ENCODE data around the gene THSD7B.
"Not testable (repeated sequence)": the region's sequence is repeated elsewhere in the genome, so short reads cannot be mapped to it uniquely, and the experiment has no call there.

THSD7B gene

DNA sequence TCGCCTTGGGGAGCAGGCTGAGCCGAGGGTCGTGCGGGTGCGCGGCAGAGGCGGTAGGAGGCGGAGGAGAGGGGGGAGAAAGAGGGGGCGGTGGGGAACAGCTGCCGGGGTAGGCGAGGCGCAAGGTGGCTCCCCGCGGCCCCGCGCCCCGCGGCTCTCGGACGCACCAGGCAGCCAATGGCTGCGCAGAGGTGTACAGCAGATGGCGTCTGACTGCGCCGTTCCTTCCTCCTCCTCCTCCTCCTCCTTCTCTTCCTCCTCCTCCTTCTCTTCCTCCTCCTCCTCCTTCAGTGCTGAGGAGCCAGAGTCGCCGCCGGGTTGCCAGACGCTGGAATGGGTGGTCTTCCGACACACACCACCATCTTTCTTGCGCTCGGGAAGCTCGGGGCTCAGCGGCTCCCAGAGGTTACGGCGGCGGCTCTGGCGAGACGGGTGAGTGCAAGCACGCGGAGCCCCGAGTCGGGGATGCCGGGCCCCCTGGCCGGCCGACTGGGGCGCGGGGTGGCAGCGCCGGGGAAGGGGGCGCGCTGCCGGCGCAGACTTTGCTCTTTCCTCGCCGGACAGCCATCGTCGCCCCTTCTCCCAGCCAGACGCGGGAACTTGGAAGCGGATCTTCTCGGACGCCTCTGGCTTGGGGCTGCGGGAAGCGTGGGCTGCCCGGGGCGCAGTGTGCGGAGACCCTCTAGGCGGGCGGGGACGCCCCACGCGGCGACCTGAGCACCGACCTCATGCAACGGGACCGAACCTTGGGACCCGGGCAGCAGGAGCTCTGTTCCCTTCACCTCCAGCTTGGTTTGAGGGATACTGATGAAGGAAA, at the start of gene THSD7B:
THSD7B (plus strand) TSS at position 290 of the 817 bp plus-strand sequence. CDS start 116,634 bp downstream, outside the sequence.
- DNase-seq (ENCODE audit: low read depth in 3 of 3) = no peak

DNA sequence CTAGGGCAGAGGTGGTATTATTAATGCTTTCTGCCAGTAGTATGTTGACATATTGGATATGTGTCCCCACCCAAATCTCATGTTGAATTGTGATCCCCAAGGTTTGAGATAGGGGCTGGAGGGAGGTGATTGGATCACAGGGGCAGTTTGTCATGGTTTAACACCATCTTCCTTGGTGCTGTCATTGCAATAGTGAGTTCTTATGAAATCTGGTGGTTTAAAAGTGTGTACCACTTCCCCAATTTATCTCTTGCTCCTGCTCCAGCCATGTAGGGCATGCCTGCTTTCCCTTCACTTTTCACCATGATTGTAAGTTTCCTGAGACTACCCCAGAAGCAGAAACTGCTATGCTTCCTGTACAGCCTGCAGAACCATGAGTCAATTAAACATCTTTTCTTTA, 47.1 kb upstream of the THSD7B start:
- DNase-seq (ENCODE audit: low read depth in 3 of 3) = no peak

GRCh38 chr2:136727973-136728699, 37.2 kb upstream of the THSD7B start:
- DNase-seq (ENCODE audit: low read depth in 3 of 3) = no peak

GRCh38 chr2:136736236-136736635, 29.1 kb upstream of the THSD7B start:
- no peak for DNase-seq (ENCODE audit: low read depth in 3 of 3)

DNA sequence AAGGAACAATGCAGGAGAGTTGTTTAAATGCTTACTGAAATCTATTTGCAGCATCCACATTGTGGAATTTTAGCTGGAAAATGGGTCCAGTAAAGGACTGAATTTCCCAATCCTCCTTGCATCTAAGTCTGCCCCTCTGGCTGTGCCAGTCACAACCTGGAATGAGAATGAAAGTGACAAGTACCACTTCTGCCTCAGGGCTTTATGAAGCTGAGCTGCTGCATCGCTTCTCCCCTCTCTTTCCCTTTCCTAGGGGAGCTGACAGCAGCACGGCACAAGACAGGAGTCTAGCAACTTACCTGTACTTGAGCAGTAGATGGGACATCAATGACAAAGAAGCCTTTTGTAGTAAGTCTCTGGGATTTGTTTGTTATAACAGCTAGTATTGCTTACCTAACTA, 27.3 kb upstream of the THSD7B start:
- no peak for DNase-seq (ENCODE audit: low read depth in 3 of 3)

DNA sequence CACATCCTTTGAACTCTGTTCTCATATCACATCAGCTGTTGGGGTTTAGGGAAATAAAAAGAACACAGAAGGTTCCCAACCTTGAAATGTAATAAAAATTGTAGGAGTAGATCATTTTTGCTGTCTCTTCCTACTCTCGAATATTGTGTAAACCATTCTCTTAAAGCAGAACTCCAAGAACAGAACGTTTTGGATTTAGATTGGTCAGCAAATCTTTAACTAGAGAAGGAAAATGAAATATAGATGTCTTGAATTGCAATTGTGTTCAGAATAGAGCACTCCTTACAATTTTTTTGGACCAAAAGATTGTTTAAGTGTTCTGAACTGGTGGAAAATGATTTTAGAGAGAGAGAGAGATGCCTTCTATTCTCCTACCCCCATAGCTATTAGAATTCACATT, 23.9 kb upstream of the THSD7B start:
- DNase-seq (ENCODE audit: low read depth in 3 of 3) = no peak

DNA sequence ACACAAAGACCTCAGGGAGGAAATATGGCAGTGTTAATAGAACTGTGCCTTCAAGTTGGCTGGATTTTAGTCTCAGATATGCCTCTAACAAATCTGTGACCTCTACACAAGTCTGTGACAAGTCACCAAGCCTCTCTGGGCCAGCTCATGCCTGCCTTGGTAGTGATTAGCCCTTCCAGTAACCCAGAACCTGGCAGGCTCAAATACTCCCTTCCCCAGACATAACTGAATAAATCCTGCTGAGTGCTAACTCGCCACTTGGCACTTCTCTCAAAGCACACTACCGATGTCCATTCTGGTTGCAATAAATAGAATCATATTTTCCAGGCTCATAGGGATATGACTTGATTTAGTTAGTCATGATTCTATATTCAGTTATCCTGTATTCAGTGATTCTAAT, 15.3 kb upstream of the THSD7B start:
- DNase-seq (ENCODE audit: low read depth in 3 of 3) = no peak

DNA sequence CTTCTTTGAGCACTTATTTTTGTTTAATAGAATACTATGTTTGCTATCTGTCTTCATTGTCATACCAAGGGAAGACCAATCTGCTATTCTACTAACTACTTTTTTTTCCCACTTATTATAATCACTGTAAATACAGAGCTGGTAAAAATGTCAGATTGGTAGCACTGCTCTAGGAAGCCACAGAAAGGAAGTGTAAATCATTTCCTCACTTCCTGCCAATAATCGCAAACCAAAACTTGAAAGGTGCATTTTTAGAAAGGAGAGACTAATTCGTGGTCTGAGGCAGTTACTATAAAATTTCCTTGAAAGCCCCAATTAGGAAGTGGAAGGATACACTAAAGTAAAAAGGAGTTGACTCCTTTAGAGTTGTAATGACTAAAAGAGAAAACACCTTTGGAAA, 13.9 kb upstream of the THSD7B start:
- DNase-seq (ENCODE audit: low read depth in 3 of 3) = no peak

GRCh38 chr2:136758504-136758903, 6.8 kb upstream of the THSD7B start:
- DNase-seq (ENCODE audit: low read depth in 3 of 3) = not testable (repeated sequence)

DNA sequence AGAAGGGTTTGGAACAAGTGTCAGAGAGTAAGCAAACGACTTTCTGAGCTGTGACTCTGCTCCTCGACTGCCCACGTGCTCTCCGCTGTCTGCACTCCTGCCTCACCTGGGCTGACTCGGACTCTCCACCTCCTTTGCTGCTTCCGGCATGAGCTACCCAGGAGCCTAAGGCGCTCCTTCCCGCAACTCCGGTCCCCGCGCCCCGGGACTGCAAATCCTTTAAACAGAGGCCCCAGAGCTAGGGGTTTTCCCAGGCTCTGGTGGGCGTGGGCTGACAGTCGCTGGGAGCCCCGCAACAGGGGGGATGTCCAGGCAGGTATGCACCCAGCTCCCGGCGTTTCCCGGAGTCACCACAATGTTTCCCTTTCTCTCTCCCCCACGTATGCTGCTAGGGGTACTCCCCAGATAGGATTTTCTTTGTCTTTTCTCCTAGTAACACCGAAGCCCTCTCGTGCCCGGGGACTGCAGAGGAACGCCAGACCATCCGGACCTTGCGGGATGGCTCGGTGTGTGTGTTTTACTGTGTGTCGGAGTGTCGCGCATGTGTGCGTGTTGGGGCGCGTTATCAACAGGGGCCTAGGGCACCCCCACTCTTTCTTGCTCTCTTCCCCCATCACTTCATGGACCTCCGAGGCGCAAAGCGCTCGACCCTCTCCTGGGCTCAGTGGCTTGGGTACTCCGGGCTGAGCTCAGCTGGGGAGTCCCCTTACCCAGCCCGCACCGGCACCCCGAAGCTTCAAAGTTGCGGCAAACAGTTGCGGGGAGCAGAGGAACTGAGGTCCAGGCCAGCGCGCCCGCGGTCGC, 691 bp upstream of the THSD7B start:
- no peak for DNase-seq (ENCODE audit: low read depth in 3 of 3)

- no peak for DNase-seq (ENCODE audit: low read depth in 3 of 3)
Measured at GRCh38 chr2:136766073-136766404, 694 bp downstream of the THSD7B start.

- no peak for DNase-seq (ENCODE audit: low read depth in 3 of 3)
Measured at GRCh38 chr2:136767030-136767429, 1.7 kb downstream of the THSD7B start.

DNA sequence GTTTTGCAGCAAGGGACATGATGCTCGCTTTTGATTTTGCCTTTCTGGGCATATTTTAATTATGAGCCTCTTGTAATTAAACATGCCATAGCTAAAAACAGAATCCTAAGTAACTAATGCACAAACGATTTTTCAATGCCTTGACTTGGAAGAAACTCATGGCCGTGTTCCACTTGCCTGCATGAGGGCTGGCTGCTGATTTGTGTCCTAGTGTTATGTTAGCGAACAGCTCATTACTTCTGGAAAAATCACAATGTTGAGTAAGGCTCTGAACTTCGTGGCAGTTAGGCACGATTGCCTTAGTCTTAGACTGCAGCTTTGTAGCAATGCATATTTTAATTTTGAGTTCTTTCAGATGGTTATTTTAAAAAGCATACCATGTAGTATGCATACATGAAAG, 4.5 kb downstream of the THSD7B start:
- no peak for DNase-seq (ENCODE audit: low read depth in 3 of 3)

DNA sequence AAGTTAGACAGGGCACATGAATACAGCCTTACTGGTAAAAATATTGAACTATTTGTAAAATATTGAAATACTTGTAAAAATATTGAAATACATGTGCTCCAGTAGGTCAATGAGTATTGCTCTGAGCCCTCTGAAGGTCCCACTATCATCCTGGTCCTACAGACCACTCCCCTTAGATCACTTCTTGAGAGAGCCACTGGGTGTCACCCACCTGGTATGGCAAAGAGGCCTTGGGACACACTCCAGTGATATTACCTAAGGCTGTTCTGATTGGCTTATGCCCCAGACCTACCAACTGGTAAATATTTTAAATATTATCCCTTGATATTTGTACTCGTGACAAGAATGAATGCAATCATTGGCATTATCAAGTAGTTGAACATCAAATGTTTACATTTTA, 5.0 kb downstream of the THSD7B start:
- DNase-seq (ENCODE audit: low read depth in 3 of 3) = no peak

DNA sequence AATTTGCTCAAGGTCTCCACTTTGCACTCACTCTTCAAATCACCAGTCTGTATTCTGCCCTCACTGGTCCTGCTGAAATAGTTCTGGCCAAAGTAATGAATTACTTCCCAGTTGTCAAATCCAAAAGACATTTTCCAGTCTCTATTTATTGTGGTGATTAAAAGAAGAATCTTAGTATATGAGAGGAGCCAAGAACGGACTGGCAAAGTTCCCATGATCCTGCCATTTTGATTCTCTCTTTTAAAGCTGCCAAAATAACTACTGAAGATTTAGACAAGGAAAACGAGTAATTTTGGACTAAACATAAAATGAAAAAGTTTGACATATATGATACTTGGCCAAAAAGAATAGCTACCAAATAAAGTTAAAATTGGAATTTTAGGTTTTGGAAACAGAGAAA, 12.0 kb downstream of the THSD7B start:
- no peak for DNase-seq (ENCODE audit: low read depth in 3 of 3)

GRCh38 chr2:136783856-136784255, 18.5 kb downstream of the THSD7B start:
- DNase-seq (ENCODE audit: low read depth in 3 of 3) = no peak

DNA sequence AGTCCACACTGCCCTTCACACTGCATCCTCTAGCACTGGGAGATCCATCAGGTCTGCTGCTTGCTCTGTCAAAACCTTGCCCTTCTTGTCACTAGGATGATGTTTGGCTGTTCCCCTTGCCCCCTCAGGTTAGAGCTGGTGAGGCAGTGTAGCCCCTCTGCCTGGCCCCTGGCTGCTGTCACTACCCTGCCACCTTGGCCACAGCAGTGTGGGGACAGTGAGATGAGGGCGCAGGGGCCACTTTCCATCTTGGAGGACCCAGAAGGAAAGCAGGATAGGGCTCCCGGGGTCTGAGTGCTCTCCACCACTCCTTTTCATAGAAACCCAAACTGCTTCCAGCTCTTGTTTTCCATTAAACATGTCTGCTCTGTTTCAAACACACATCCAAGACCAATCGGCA, 19.9 kb downstream of the THSD7B start:
- no peak for DNase-seq (ENCODE audit: low read depth in 3 of 3)

DNA sequence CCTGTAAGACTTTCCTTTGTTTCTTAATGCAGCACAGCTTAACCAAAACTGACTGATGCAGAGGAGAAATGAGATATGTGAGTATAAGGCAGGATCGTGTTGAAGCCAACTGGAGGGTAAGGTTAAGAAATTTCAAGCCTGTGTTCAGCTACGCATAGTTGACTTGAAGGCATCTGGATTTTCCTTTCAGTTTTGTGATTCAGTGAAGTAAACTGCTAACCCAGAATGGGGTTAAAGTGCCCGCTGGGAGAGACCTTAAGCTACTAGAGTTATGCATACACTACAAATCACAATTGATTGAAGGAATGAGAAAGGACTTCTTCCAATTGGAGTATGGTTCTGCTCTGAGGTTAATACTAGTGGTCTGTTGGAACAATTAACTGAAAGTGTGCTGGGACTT, 22.6 kb downstream of the THSD7B start:
- DNase-seq (ENCODE audit: low read depth in 3 of 3) = no peak

DNA sequence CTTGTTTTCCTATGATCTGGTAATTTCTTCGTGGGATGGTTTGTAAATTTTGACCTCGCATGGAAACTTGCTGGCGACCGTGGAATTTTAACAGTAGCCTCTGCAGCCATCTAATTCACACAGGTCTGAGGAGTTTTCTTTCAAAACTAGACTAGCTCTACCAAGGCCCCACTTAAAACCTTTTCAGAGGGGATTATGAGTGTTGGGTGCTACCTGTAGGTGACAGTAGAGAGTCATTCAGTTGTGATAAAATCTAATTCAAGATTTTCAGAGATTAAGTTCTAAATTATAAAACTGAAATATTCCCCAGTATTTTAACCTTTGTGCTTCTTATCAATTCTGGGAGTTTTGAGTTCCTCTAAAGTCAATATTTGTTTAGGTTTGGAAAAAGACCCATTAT, 31.0 kb downstream of the THSD7B start:
- no peak for DNase-seq (ENCODE audit: low read depth in 3 of 3)

GRCh38 chr2:136798766-136799165, 33.4 kb downstream of the THSD7B start:
- no peak for DNase-seq (ENCODE audit: low read depth in 3 of 3)

GRCh38 chr2:136801661-136802060, 36.3 kb downstream of the THSD7B start:
- DNase-seq (ENCODE audit: low read depth in 3 of 3) = no peak

DNA sequence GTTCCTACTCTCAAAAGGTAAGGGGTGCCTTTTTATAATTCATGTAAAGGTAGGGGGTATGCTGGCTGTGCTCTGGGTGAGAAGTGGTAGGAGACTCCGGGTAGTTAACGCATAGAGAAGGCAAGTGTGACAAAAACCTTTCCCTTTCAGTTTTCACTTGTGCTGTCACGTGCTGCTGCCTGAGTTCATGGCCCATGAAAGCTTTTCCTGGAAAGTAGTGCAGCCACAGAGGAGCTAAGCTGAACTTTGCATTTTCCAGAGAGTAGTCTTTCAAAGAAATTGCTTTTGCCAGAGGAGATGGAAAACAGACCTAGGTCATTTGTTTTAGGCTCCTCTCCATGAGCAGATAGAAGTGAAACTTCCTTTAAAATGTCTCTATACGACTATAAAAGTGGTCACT, 44.7 kb downstream of the THSD7B start:
- no peak for DNase-seq (ENCODE audit: low read depth in 3 of 3)

DNA sequence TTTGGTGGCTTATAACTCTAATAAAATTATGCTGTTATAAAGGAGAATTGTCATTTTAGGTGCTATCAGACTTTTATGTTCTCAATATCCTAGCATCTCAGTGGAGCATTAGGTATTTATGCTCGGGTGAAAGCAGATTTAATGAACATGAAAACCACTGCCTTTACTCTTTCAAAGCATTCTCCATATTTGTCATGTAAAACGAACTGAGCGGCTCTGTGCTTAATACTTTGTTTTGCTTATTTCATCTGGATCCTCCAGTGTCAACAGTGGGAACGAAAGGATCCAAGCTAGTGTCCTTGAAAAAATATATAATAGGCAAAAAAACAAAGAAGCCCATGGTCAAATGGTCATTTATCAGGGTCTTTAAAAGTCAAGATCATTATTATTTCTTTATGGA, 53.5 kb downstream of the THSD7B start:
- DNase-seq (ENCODE audit: low read depth in 3 of 3) = no peak

Measured in stimulated activated CD4-positive, alpha-beta T cell treated with anti-CD3 and anti-CD28 coated beads, TNF-alpha, amount 100 ng/mL, for 48 hours (primary cell).